CD14-positive monocyte (primary cell): ENCODE data around the gene TOR1AIP2. TPM values are rescaled to one million over a fixed set of nuclear protein-coding genes. Genes with fewer than 3 reads are reported as not detected.
A peak's percentile ranks its signal among the peaks of the same experiment; 100 is the strongest.

Source experiments
- DNase-seq, 3 donors: peaks; one replicate each; pipeline ENCODE4 v3.0.0-alpha.2; 2011 to 2022
- H2AFZ ChIP-seq: 2 replicates; pipeline ENCODE4 v1.6.0; 2012; ENCODE audit warnings: mild to moderate bottlenecking, low read depth, low read length, inconsistent platforms; ENCODE audit not compliant: insufficient read depth, poor library complexity, severe bottlenecking
- H3K27ac ChIP-seq, 2 donors: 1 replicate in 1 of 2; 2 replicates in 1 of 2; pipeline ENCODE4 v1.5.1; 2012 to 2013; ENCODE audit warnings: low read length in 2 of 2, control low read depth in 1 of 2, inconsistent platforms in 1 of 2, low read depth in 1 of 2, mild to moderate bottlenecking in 1 of 2
- H3K27me3 ChIP-seq, 2 donors: one replicate each; pipeline versions ENCODE4 v1.6.0 to v1.6.1; 2011 to 2013; ENCODE audit warnings: low read length in 2 of 2; ENCODE audit not compliant: control insufficient read depth in 2 of 2, insufficient read depth in 2 of 2
- H3K36me3 ChIP-seq, 2 donors: replicated peaks in 1 of 2; 1 replicate in 1 of 2; 2 replicates in 1 of 2; pipeline versions ENCODE4 v1.5.1 to v1.6.1; 2012 to 2013; ENCODE audit warnings: low read length in 2 of 2, control low read depth in 1 of 2, inconsistent platforms in 1 of 2, mild to moderate bottlenecking in 1 of 2; ENCODE audit not compliant: insufficient read depth in 2 of 2, control insufficient read depth in 1 of 2
- H3K4me1 ChIP-seq, 2 donors: 1 replicate in 1 of 2; 2 replicates in 1 of 2; pipeline versions ENCODE4 v1.5.1 to v1.6.1; 2012 to 2013; ENCODE audit warnings: low read length in 2 of 2, control low read depth in 1 of 2, inconsistent platforms in 1 of 2, mild to moderate bottlenecking in 1 of 2, moderate library complexity in 1 of 2; ENCODE audit not compliant: insufficient read depth in 2 of 2, control insufficient read depth in 1 of 2
- H3K4me2 ChIP-seq: replicated peaks from 2 replicates; pipeline ENCODE3; 2012; ENCODE audit warnings: low read length, moderate library complexity, mild to moderate bottlenecking; ENCODE audit not compliant: poor library complexity, severe bottlenecking; ENCODE audit errors: extremely low read depth
- H3K4me3 ChIP-seq, 3 experiments: fragments of 200-600 bp in 1 of 3; sonication (generic) in 1 of 3; replicated peaks in 1 of 3; 1 replicate in 2 of 3; 2 replicates in 1 of 3; pipeline ENCODE4 v1.5.1; 2011 to 2013; ENCODE audit warnings: low read length in 3 of 3, mild to moderate bottlenecking in 3 of 3, control low read depth in 2 of 3, low read depth in 2 of 3, inconsistent platforms in 1 of 3, moderate library complexity in 1 of 3
- H3K79me2 ChIP-seq: 2 replicates; pipeline ENCODE4 v1.6.0; 2012; ENCODE audit warnings: mild to moderate bottlenecking, control low read depth, inconsistent platforms, low read length, moderate library complexity; ENCODE audit not compliant: insufficient read depth
- H3K9ac ChIP-seq: 2 replicates; pipeline ENCODE4 v1.6.0; 2017; ENCODE audit warnings: low read length, mild to moderate bottlenecking; ENCODE audit not compliant: insufficient read depth, poor library complexity, severe bottlenecking
- H3K9me3 ChIP-seq, 2 donors: replicated peaks in 1 of 2; 1 replicate in 1 of 2; 2 replicates in 1 of 2; pipeline versions ENCODE4 v1.5.1 to v1.6.1; 2012 to 2013; ENCODE audit warnings: low read length in 2 of 2, control low read depth in 1 of 2; ENCODE audit not compliant: control insufficient read depth in 1 of 2, insufficient read depth in 1 of 2
- H4K20me1 ChIP-seq: 2 replicates; pipeline ENCODE4 v1.6.0; 2012; ENCODE audit warnings: mild to moderate bottlenecking, low read length, control low read depth, moderate library complexity; ENCODE audit not compliant: insufficient read depth
- H3K27ac Mint-ChIP-seq, 7 donors: one replicate each; pipeline ENCODE4 v1.8.0; 2020; ENCODE audit warnings: mild to moderate bottlenecking in 7 of 7, mixed read lengths in 7 of 7, moderate library complexity in 6 of 7, inconsistent platforms in 2 of 7
- H3K27me3 Mint-ChIP-seq, 3 donors: one replicate each; pipeline ENCODE4 v1.8.0; 2021 to 2022; ENCODE audit warnings: low read depth in 3 of 3, mild to moderate bottlenecking in 3 of 3, mixed read lengths in 3 of 3, moderate library complexity in 3 of 3, inconsistent platforms in 1 of 3
- H3K36me3 Mint-ChIP-seq, 2 donors: one replicate each; pipeline ENCODE4 v1.8.0; 2020; ENCODE audit warnings: mixed read lengths in 2 of 2, inconsistent platforms in 1 of 2, mild to moderate bottlenecking in 1 of 2
- H3K4me1 Mint-ChIP-seq: one replicate; pipeline ENCODE4 v1.8.0; 2020; ENCODE audit warnings: mild to moderate bottlenecking, mixed read lengths
- H3K4me3 Mint-ChIP-seq, 2 donors: one replicate each; pipeline ENCODE4 v1.8.0; 2020; ENCODE audit warnings: mild to moderate bottlenecking in 2 of 2, mixed read lengths in 2 of 2, moderate library complexity in 1 of 2
- H3K9me3 Mint-ChIP-seq, 7 donors: one replicate each; pipeline ENCODE4 v1.8.0; 2020 to 2022; ENCODE audit warnings: mixed read lengths in 7 of 7, mild to moderate bottlenecking in 6 of 7, moderate library complexity in 6 of 7, inconsistent platforms in 2 of 7
- CTCF ChIP-seq: fragments of 200-600 bp; IDR thresholded peaks from one replicate; pipeline ENCODE4 v1.8.0; 2022; ENCODE audit warnings: antibody characterized with exemption, mild to moderate bottlenecking
- WGBS: methylation state at CpG from one replicate; pipeline ENCODE4 v1.1.5; 2013; ENCODE audit warnings: missing lambda C conversion rate; ENCODE audit not compliant: insufficient coverage; 5-methylcytosine and 5-hydroxymethylcytosine counted together
- intact Hi-C, 2 donors: fragments of 100-400 bp; cut with micrococcal nuclease; formaldehyde crosslinking; loops; one replicate each; pipeline versions ENCODE4 v1.15.0 to v1.15.1; 2023
- polyA plus RNA-seq, 3 donors: library from polyadenylated mRNA; depleted of rRNA in 1 of 3; unstranded in 2 of 3; stranded (reverse) in 1 of 3; fragments of 300-500 nt in 2 of 3; fragments of >200 nt in 1 of 3; fragmentation: Illumina TruSeq in 2 of 3; gene quantifications; 1 replicate in 2 of 3; 2 replicates in 1 of 3; pipeline ENCODE4 v1.2.3, GENCODE V29; 2012 to 2021

TOR1AIP2 gene
- polyA plus RNA-seq, 3 donors = 9.9 to 21.5 (median 20.5) TPM

- H3K4me3 Mint-ChIP-seq = peak overlapping the region; percentile 86 to 98
- WGBS = 96% methylated on average over 17 of the region's 28 CpGs
- Histone ChIP-seq H3K36me3 (no peaks in the 10 kb centered on the region), H4K20me1 (no peaks in the 10 kb centered on the region), H3K27me3 (peaks cover 0 to 2% of the 10 kb centered on the region in 2 donors), H3K4me2 (peak overlapping the region; percentile 86), H2AFZ (peak overlapping the region; percentile 89), H3K4me3 (peak overlapping the region in 1 of 3 experiments; percentile 76), H3K9ac (peak overlapping the region; percentile 47), H3K27ac (no peak overlapping the region), H3K9me3 (no peaks in the 10 kb centered on the region), H3K4me1 (peaks cover 13 to 18% of the 10 kb centered on the region in 2 donors), H3K79me2 (no peaks in the 10 kb centered on the region)
- H3K27ac Mint-ChIP-seq = no peak overlapping the region
- H3K4me1 Mint-ChIP-seq = peaks cover 22% of the 10 kb centered on the region
- no peaks in the 10 kb centered on the region for H3K36me3 Mint-ChIP-seq
- H3K9me3 Mint-ChIP-seq = peaks cover 0 to 2% (median 0%) of the 10 kb centered on the region in 7 donors
- no peak for TF ChIP-seq CTCF
- no peak for DNase-seq
- intact Hi-C loops = loop anchor here in 1 of 2 donors (2.0 kb wide), 1 partner anchor 107 kb away; no protein-coding TSS in a partner anchor
- peaks cover 18 to 26% (median 20%) of the 10 kb centered on the region in 3 donors for H3K27me3 Mint-ChIP-seq
These were observed 63.7 kb downstream of the TOR1AIP2 start for GRCh38 chr1:179813626-179814545.

- no peaks in the 10 kb centered on the region for H3K36me3 ChIP-seq
- H3K27me3 ChIP-seq = peaks cover 0 to 2% of the 10 kb centered on the region in 2 donors
- H3K9me3 ChIP-seq = no peaks in the 10 kb centered on the region
- Mint-ChIP-seq H3K4me3 (no peak overlapping the region), H3K9me3 (peaks cover 0 to 2% (median 0%) of the 10 kb centered on the region in 7 donors), H3K36me3 (no peaks in the 10 kb centered on the region), H3K27ac (no peak overlapping the region), H3K27me3 (peaks cover 14 to 26% (median 18%) of the 10 kb centered on the region in 3 donors), H3K4me1 (peaks cover 22% of the 10 kb centered on the region)
- no peaks in the 10 kb centered on the region for H3K79me2 ChIP-seq
- no peak for DNase-seq
- no peak overlapping the region for H2AFZ ChIP-seq
- TF ChIP-seq CTCF = no peak
- H3K9ac ChIP-seq = no peak overlapping the region
- no peaks in the 10 kb centered on the region for H4K20me1 ChIP-seq
- peaks cover 13 to 18% of the 10 kb centered on the region in 2 donors for H3K4me1 ChIP-seq
- no peak overlapping the region for H3K27ac ChIP-seq
- WGBS = 94% methylated on average over 37 of the region's 37 CpGs
- no peak overlapping the region for H3K4me3 ChIP-seq
- intact Hi-C loops = no loop called here
- no peak overlapping the region for H3K4me2 ChIP-seq
These were observed 64.9 kb downstream of the TOR1AIP2 start for GRCh38 chr1:179812501-179813292.
